Mesenchymal stem cell (in vitro differentiated cells and primary cell): ENCODE measurements around the gene BRAF.

Experiments used
- DNase-seq: peaks from one replicate; pipeline ENCODE4 v3.0.0-alpha.2; 2013
- H2AFZ ChIP-seq: one replicate; pipeline ENCODE4 v1.6.1; 2013; ENCODE audit warnings: low read depth, mild to moderate bottlenecking, control low read depth, inconsistent platforms, low read length, moderate library complexity
- H2AK5ac ChIP-seq: 2 replicates; pipeline ENCODE4 v1.6.1; 2013; ENCODE audit warnings: low read length, moderate library complexity, mild to moderate bottlenecking, inconsistent platforms; ENCODE audit not compliant: severe bottlenecking
- H2BK120ac ChIP-seq: one replicate; pipeline ENCODE4 v1.6.1; 2013; ENCODE audit warnings: low read depth, mild to moderate bottlenecking, inconsistent platforms, low read length, moderate library complexity
- H2BK12ac ChIP-seq, 2 experiments: one replicate each; pipeline ENCODE4 v1.6.1; 2013; ENCODE audit warnings: inconsistent platforms in 2 of 2, low read length in 2 of 2, mild to moderate bottlenecking in 2 of 2, moderate library complexity in 2 of 2, control low read depth in 1 of 2
- H2BK15ac ChIP-seq: one replicate; pipeline ENCODE4 v1.6.1; 2013; ENCODE audit warnings: mild to moderate bottlenecking, low read depth, inconsistent platforms; ENCODE audit not compliant: poor library complexity, severe bottlenecking
- H2BK5ac ChIP-seq: 2 replicates; pipeline ENCODE4 v1.6.1; 2013; ENCODE audit warnings: low read depth, mild to moderate bottlenecking, low read length, control low read depth, inconsistent platforms; ENCODE audit not compliant: poor library complexity, severe bottlenecking
- H3K14ac ChIP-seq, 2 experiments: one replicate each; pipeline ENCODE4 v1.6.1; 2013; ENCODE audit warnings: inconsistent platforms in 2 of 2, low read length in 2 of 2, control low read depth in 1 of 2, mild to moderate bottlenecking in 1 of 2, moderate library complexity in 1 of 2
- H3K18ac ChIP-seq, 2 experiments: one replicate each; pipeline ENCODE4 v1.6.1; 2013; ENCODE audit warnings: inconsistent platforms in 2 of 2, low read length in 2 of 2, control low read depth in 1 of 2, low read depth in 1 of 2, mild to moderate bottlenecking in 1 of 2
- H3K23ac ChIP-seq, 2 experiments: one replicate each; pipeline ENCODE4 v1.6.1; 2013; ENCODE audit warnings: inconsistent platforms in 2 of 2, low read length in 2 of 2, mild to moderate bottlenecking in 2 of 2, moderate library complexity in 2 of 2, control low read depth in 1 of 2
- H3K27ac ChIP-seq: 2 replicates; pipeline ENCODE4 v1.5.1; 2013; ENCODE audit warnings: mild to moderate bottlenecking, moderate library complexity, low read length, control low read depth, inconsistent platforms; ENCODE audit not compliant: poor library complexity, severe bottlenecking
- H3K27me3 ChIP-seq, 2 experiments: 2 replicates each; pipeline versions ENCODE4 v1.6.1 to v1.7.0; 2013; ENCODE audit warnings: low read length in 2 of 2, mild to moderate bottlenecking in 2 of 2, moderate library complexity in 2 of 2, control low read depth in 1 of 2, inconsistent platforms in 1 of 2; ENCODE audit not compliant: control insufficient read depth in 1 of 2, insufficient read depth in 1 of 2
- H3K36me3 ChIP-seq, 2 experiments: 2 replicates each; pipeline versions ENCODE4 v1.6.1 to v1.7.0; 2013; ENCODE audit warnings: low read length in 2 of 2, control low read depth in 1 of 2, inconsistent platforms in 1 of 2, low read depth in 1 of 2, mild to moderate bottlenecking in 1 of 2; ENCODE audit not compliant: insufficient read depth in 2 of 2, control insufficient read depth in 1 of 2
- H3K4ac ChIP-seq, 2 experiments: one replicate each; pipeline ENCODE4 v1.6.1; 2013; ENCODE audit warnings: inconsistent platforms in 2 of 2, low read length in 2 of 2, mild to moderate bottlenecking in 2 of 2, moderate library complexity in 2 of 2, control low read depth in 1 of 2, low read depth in 1 of 2
- H3K4me1 ChIP-seq: 2 replicates; pipeline ENCODE4 v1.6.1; 2013; ENCODE audit warnings: low read depth, low read length, control low read depth; ENCODE audit not compliant: control insufficient read depth, insufficient read depth
- H3K4me2 ChIP-seq: 2 replicates; pipeline ENCODE4 v1.6.1; 2013; ENCODE audit warnings: low read length, mild to moderate bottlenecking, inconsistent platforms; ENCODE audit not compliant: poor library complexity, severe bottlenecking
- H3K4me3 ChIP-seq, 2 experiments: 2 replicates each; pipeline versions ENCODE4 v1.5.1 to v1.7.0; 2013; ENCODE audit warnings: low read length in 2 of 2, mild to moderate bottlenecking in 2 of 2, control low read depth in 1 of 2, low read depth in 1 of 2; ENCODE audit not compliant: insufficient read depth in 1 of 2
- H3K79me1 ChIP-seq: replicated peaks from 2 replicates; pipeline ENCODE4 v1.6.1; 2013; ENCODE audit warnings: mild to moderate bottlenecking, control low read depth, low read length, inconsistent platforms; ENCODE audit not compliant: poor library complexity, severe bottlenecking
- H3K9ac ChIP-seq: 2 replicates; pipeline ENCODE4 v1.7.0; 2013; ENCODE audit warnings: mild to moderate bottlenecking, low read length, moderate library complexity
- H3K9me3 ChIP-seq: 2 replicates; pipeline ENCODE4 v1.7.0; 2013; ENCODE audit warnings: mild to moderate bottlenecking, low read length; ENCODE audit not compliant: control insufficient read depth
- H4K8ac ChIP-seq: one replicate; pipeline ENCODE4 v1.6.1; 2013; ENCODE audit warnings: inconsistent platforms, mild to moderate bottlenecking, low read length, moderate library complexity
- H4K91ac ChIP-seq: one replicate; pipeline ENCODE4 v1.6.1; 2013; ENCODE audit warnings: mild to moderate bottlenecking, low read length, inconsistent platforms
- WGBS: methylation state at CpG from one replicate; pipeline ENCODE4 v1.1.7; 2013; ENCODE audit warnings: mixed read lengths; 5-methylcytosine and 5-hydroxymethylcytosine counted together

The BRAF gene

DNA sequence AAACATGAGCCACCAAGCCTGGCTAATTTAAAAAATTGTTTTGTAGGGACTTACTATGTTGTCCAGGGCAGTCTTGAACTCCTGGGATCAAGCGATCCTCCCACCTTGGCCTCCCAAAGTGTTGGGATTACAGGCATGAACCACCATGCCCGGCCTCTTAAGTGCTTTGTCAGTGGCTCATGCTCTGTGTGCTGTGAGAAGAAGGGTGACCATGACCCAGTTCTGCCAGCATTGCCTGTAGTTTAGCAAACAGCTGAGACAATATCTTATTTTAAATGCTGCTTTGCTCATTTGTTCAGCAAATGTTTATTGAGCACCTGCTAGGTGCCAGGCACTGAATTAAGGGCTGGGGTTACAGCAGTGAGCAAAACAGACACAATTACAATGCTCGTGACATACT is 243.0 kb downstream of the BRAF start:
- Histone ChIP-seq H2AFZ (no peak overlapping the region), H3K9me3 (no peaks in the 10 kb centered on the region), H2BK12ac (no peak overlapping the region), H3K27ac (no peak overlapping the region), H2AK5ac (no peak overlapping the region), H3K9ac (no peak overlapping the region), H2BK5ac (no peak overlapping the region), H3K27me3 (no peaks in the 10 kb centered on the region), H4K8ac (no peak overlapping the region), H3K4me2 (no peak overlapping the region), H3K4ac (no peak overlapping the region), H3K4me1 (peaks cover 1% of the 10 kb centered on the region), H2BK120ac (no peak overlapping the region), H2BK15ac (no peak overlapping the region), H3K18ac (no peak overlapping the region), H3K4me3 (no peak overlapping the region), H3K14ac (no peak overlapping the region), H3K79me1 (peaks cover 12% of the 10 kb centered on the region), H3K36me3 (peaks cover 43 to 58% of the 10 kb centered on the region in 2 experiments), H3K23ac (no peak overlapping the region), H4K91ac (no peak overlapping the region)
- DNase-seq, result no peak
- WGBS, result 98% methylated on average over 3 of the region's 3 CpGs

DNA sequence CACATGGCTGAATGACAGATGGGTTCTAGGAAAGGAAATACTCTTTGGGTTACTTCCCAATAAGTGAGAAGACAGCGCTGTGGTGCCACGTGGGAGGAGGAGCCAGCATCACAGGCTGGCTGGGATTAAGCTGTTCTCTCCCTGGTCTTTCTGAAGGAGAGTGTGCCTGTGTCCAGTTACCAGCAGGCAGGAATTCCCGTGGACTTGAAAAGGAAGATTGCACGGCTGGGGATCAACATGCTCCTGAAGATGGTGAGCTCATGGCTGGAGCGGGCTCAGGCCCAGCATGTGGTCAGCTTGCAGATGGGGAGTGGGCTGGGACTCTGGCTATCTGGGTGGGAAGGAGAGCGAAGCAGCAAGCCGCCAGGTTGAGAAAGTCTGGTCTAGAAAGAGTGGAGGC is 243.8 kb downstream of the BRAF start:
- no peak overlapping the region for H3K27ac ChIP-seq
- no peak overlapping the region for H2BK12ac ChIP-seq
- no peaks in the 10 kb centered on the region for H3K9me3 ChIP-seq
- no peak overlapping the region for H3K4me3 ChIP-seq
- peaks cover 12% of the 10 kb centered on the region for H3K79me1 ChIP-seq
- no peak overlapping the region for H3K23ac ChIP-seq
- WGBS, result 85% methylated on average over 6 of the region's 7 CpGs
- no peak overlapping the region for H2AFZ ChIP-seq
- H3K27me3 ChIP-seq, result no peaks in the 10 kb centered on the region
- H4K91ac ChIP-seq, result no peak overlapping the region
- H2AK5ac ChIP-seq, result no peak overlapping the region
- H3K14ac ChIP-seq, result no peak overlapping the region
- H2BK15ac ChIP-seq, result no peak overlapping the region
- H2BK120ac ChIP-seq, result no peak overlapping the region
- no peak for DNase-seq
- no peak overlapping the region for H3K4me2 ChIP-seq
- H4K8ac ChIP-seq, result no peak overlapping the region
- peaks cover 42 to 64% of the 10 kb centered on the region in 2 experiments for H3K36me3 ChIP-seq
- peaks cover 1% of the 10 kb centered on the region for H3K4me1 ChIP-seq
- no peak overlapping the region for H3K4ac ChIP-seq
- no peak overlapping the region for H2BK5ac ChIP-seq
- H3K9ac ChIP-seq, result no peak overlapping the region
- H3K18ac ChIP-seq, result no peak overlapping the region

DNA sequence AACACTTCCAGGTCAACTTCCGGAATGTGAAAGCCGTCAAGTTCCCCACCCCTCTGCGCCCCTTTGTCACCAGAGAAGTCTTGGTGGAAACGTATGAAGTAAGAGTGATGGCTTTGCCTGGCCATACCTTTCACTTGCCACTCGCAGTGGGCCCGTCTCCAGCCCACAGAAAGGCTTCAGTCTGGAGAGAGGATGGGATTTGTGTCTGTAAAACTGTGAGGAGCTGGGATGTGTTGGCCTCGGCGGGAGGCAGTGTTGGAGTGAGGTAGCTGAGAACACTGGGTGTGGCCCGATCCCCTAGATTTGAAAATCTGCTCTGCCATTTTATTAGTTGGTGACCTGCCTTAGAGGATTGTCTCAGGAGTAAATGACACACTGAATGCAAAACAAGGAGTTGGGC is 245.5 kb downstream of the BRAF start:
- Histone ChIP-seq H2AK5ac (no peak overlapping the region), H2BK120ac (no peak overlapping the region), H2BK15ac (no peak overlapping the region), H3K4ac (no peak overlapping the region), H4K91ac (no peak overlapping the region), H3K79me1 (peaks cover 12% of the 10 kb centered on the region), H3K18ac (no peak overlapping the region), H4K8ac (no peak overlapping the region), H3K27ac (no peak overlapping the region), H3K14ac (no peak overlapping the region), H3K4me2 (no peak overlapping the region), H3K23ac (no peak overlapping the region), H3K27me3 (no peaks in the 10 kb centered on the region), H3K4me3 (peak overlapping the region in 1 of 2 experiments; percentile 23), H3K9ac (no peak overlapping the region), H3K9me3 (no peaks in the 10 kb centered on the region), H3K4me1 (peaks cover 5% of the 10 kb centered on the region), H2BK5ac (no peak overlapping the region), H2AFZ (no peak overlapping the region), H2BK12ac (no peak overlapping the region), H3K36me3 (peaks cover 30 to 58% of the 10 kb centered on the region in 2 experiments)
- no peak for DNase-seq
- 97% methylated on average over 9 of the region's 9 CpGs for WGBS

DNA sequence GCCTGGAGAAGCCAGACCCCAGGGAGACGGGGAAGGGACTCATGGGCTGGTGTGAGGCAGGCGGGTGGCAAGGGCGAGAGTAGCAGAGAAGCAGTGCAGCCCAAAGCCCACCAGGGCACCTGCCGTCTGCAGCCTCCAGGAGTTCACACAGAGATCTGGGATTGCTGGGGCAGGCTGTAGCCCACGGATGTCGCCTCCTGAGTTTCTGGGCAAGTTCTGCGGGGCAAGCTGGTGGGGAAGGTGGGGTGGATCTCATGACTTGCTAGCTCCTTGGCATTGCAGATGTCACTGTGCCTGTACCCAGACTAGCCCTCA is 246.0 kb downstream of the BRAF start:
- no peak overlapping the region for H4K8ac ChIP-seq
- no peak overlapping the region for H2AFZ ChIP-seq
- H2BK120ac ChIP-seq, result no peak overlapping the region
- H4K91ac ChIP-seq, result no peak overlapping the region
- WGBS, result 93% methylated on average over 7 of the region's 7 CpGs
- H3K4me2 ChIP-seq, result no peak overlapping the region
- H3K9me3 ChIP-seq, result no peaks in the 10 kb centered on the region
- H3K4me1 ChIP-seq, result peaks cover 9% of the 10 kb centered on the region
- H3K27ac ChIP-seq, result no peak overlapping the region
- no peak for DNase-seq
- no peak overlapping the region for H3K14ac ChIP-seq
- no peak overlapping the region for H3K4me3 ChIP-seq
- H3K9ac ChIP-seq, result no peak overlapping the region
- peaks cover 29 to 54% of the 10 kb centered on the region in 2 experiments for H3K36me3 ChIP-seq
- H2BK5ac ChIP-seq, result no peak overlapping the region
- no peak overlapping the region for H2BK12ac ChIP-seq
- peaks cover 13% of the 10 kb centered on the region for H3K79me1 ChIP-seq
- H3K4ac ChIP-seq, result no peak overlapping the region
- no peak overlapping the region for H3K18ac ChIP-seq
- H2AK5ac ChIP-seq, result no peak overlapping the region
- H3K27me3 ChIP-seq, result no peaks in the 10 kb centered on the region
- no peak overlapping the region for H2BK15ac ChIP-seq
- no peak overlapping the region for H3K23ac ChIP-seq
